ENCODE measurements around the gene SBNO2.
A peak's percentile ranks its signal among the peaks of the same experiment; 100 is the strongest.

The SBNO2 gene

GRCh38 chr19:1073956-1074517 lies 100.0 kb downstream of the SBNO2 start:
- no peak for DNase-seq (ENCODE audit: low spot score)
- TF ChIP-seq CTCF (IDR thresholded peaks at IDR 0.05; ENCODE audit: extremely low read depth, missing control alignments), result no peak

- no peak for TF ChIP-seq CTCF (IDR thresholded peaks at IDR 0.05; ENCODE audit: extremely low read depth, missing control alignments)
- DNase-seq (ENCODE audit: low spot score), result no peak
Measured at GRCh38 chr19:1073063-1073955, 100.8 kb downstream of the SBNO2 start.

GRCh38 chr19:1072371-1073015 lies 101.6 kb downstream of the SBNO2 start:
- no peak for DNase-seq (ENCODE audit: low spot score)
- no peak for TF ChIP-seq CTCF (IDR thresholded peaks at IDR 0.05; ENCODE audit: extremely low read depth, missing control alignments)

GRCh38 chr19:1070931-1071791 lies 102.9 kb downstream of the SBNO2 start:
- DNase-seq (ENCODE audit: low spot score), result no peak
- TF ChIP-seq CTCF (IDR thresholded peaks at IDR 0.05; ENCODE audit: extremely low read depth, missing control alignments), result no peak

GRCh38 chr19:1070576-1070930 lies 103.5 kb downstream of the SBNO2 start:
- TF ChIP-seq CTCF (IDR thresholded peaks at IDR 0.05; ENCODE audit: extremely low read depth, missing control alignments), result no peak
- no peak for DNase-seq (ENCODE audit: low spot score)

- DNase-seq (ENCODE audit: low spot score), result peak; percentile 76
- TF ChIP-seq CTCF (IDR thresholded peaks at IDR 0.05; ENCODE audit: extremely low read depth, missing control alignments), result no peak
Measured at GRCh38 chr19:1069009-1069779, 104.9 kb downstream of the SBNO2 start.
